ENCODE measurements around the gene ANKRD37. TPM values are rescaled to one million over a fixed set of nuclear protein-coding genes. Genes with fewer than 3 reads are reported as not detected.

ANKRD37 gene
- total RNA-seq, result 4.2 and 5.3 TPM in 2 replicates
- long read RNA-seq, partial matches to known transcripts, result 0 of 10 reads
- long read RNA-seq, other reads (novel, unspliced or antisense), result 8 of 10 reads

DNA sequence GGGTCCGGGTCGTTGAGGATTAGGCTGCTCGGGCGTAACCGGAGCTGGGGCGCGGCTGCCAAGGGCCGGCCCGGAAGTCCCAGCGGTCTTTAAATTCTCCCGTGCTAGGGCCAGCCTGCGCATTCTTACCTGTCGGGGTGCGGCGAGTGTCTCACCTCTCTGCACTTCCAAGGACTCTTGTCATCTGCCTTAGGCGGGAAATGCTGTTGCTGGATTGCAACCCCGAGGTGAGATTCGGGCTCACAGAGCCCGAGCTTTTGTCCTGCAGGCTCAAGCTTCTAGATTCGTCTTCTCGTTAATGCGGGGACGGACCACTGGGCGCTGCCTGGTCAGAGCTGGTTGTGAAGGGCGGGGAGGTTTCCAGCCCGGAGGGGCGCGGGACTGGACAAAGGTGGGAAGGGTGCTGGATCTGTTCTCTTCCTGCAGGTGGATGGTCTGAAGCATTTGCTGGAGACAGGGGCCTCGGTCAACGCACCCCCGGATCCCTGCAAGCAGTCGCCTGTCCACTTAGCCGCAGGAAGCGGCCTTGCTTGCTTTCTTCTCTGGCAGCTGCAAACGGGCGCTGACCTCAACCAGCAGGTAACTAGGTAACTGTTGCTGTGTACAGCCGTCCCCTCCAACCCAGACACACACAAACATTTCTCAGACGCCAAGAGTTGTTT, at the start of gene ANKRD37:
Gene ANKRD37 (plus strand): TSS at position 118 of the 662 bp plus-strand sequence. CDS start 83 bp downstream, at position 201.
- Mint-ChIP-seq H3K4me1 (ENCODE audit: unreplicated experiment) (peaks cover 23% of the 10 kb centered on the region), H3K36me3 (ENCODE audit: unreplicated experiment) (peaks cover 19% of the 10 kb centered on the region), H3K4me3 (ENCODE audit: unreplicated experiment) (peak within 1 kb of the TSS; percentile 83), H3K27ac (ENCODE audit: unreplicated experiment) (peak within 1 kb of the TSS; percentile 94), H3K9me3 (ENCODE audit: unreplicated experiment) (no peaks in the 10 kb centered on the region), H3K27me3 (ENCODE audit: unreplicated experiment) (no peaks in the 10 kb centered on the region)
- DNase-seq (ENCODE audit: extremely low spot score, unreplicated experiment), result no peak
- TF ChIP-seq, protein P1, sequence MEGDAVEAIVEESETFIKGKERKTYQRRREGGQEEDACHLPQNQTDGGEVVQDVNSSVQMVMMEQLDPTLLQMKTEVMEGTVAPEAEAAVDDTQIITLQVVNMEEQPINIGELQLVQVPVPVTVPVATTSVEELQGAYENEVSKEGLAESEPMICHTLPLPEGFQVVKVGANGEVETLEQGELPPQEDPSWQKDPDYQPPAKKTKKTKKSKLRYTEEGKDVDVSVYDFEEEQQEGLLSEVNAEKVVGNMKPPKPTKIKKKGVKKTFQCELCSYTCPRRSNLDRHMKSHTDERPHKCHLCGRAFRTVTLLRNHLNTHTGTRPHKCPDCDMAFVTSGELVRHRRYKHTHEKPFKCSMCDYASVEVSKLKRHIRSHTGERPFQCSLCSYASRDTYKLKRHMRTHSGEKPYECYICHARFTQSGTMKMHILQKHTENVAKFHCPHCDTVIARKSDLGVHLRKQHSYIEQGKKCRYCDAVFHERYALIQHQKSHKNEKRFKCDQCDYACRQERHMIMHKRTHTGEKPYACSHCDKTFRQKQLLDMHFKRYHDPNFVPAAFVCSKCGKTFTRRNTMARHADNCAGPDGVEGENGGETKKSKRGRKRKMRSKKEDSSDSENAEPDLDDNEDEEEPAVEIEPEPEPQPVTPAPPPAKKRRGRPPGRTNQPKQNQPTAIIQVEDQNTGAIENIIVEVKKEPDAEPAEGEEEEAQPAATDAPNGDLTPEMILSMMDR (IDR thresholded peaks at IDR 0.05), result no peak

DNA sequence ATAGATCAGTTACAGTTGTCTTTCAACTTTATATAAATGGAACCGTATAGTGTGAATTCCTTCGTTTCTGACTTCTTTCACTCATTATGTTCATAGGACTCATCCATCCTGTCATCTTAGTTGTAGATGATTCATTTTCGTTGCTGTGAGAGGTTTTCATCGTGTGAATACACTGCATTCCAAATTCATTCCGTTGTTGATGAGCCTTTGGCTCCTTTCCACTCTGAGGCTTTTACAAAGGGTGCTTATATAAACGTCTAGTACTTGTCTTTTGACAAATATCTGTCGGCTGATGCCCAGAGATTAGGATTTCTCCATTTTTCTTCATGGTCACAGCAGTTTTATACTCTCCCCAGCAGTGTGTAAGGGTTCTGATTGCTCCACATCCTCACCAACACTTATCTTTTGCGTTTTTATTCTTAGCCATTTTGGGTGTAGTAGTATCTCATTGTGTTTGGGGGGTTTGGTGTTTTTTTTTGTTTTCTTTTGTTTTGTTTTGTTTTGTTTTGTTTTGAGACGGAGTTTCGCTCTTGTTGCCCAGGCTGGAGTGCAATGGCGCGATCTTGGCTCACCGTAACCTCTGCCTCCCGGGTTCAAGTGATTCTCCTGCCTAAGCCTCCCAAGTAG, 49.6 kb upstream of the ANKRD37 start:
- H3K4me3 Mint-ChIP-seq (ENCODE audit: unreplicated experiment), result no peak overlapping the region
- H3K27ac Mint-ChIP-seq (ENCODE audit: unreplicated experiment), result peak overlapping the region; percentile 87
- peaks cover 48% of the 10 kb centered on the region for H3K4me1 Mint-ChIP-seq (ENCODE audit: unreplicated experiment)
- TF ChIP-seq, protein P1 (IDR thresholded peaks at IDR 0.05), result no peak
- H3K27me3 Mint-ChIP-seq (ENCODE audit: unreplicated experiment), result no peaks in the 10 kb centered on the region
- no peaks in the 10 kb centered on the region for H3K9me3 Mint-ChIP-seq (ENCODE audit: unreplicated experiment)
- DNase-seq (ENCODE audit: extremely low spot score, unreplicated experiment), result no peak
- H3K36me3 Mint-ChIP-seq (ENCODE audit: unreplicated experiment), result peaks cover 63% of the 10 kb centered on the region

DNA sequence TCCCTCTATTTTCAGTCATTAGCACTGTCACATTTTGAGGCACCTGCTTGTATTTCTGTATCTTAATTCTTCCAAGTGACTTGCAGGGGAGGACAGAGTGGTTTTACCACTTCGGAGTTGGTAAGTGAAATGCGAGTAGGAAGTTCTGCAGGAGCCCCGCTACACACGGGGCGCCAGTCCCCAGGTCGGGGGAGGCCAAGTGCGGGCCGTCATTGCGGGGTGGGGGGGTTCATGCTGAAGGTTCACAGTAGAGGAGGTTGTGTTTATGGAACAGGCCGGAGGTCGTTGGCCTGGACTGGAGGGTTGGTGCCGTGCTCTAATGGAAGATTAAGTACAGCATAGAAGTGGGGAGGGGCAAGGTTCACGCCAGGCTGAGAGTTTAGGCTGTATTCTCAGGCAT, 45.0 kb upstream of the ANKRD37 start:
- no peaks in the 10 kb centered on the region for H3K9me3 Mint-ChIP-seq (ENCODE audit: unreplicated experiment)
- H3K27ac Mint-ChIP-seq (ENCODE audit: unreplicated experiment), result peak overlapping the region; percentile 6
- H3K36me3 Mint-ChIP-seq (ENCODE audit: unreplicated experiment), result peaks cover 75% of the 10 kb centered on the region
- no peaks in the 10 kb centered on the region for H3K27me3 Mint-ChIP-seq (ENCODE audit: unreplicated experiment)
- H3K4me1 Mint-ChIP-seq (ENCODE audit: unreplicated experiment), result peaks cover 28% of the 10 kb centered on the region
- TF ChIP-seq, protein P1 (IDR thresholded peaks at IDR 0.05), result no peak
- no peak for DNase-seq (ENCODE audit: extremely low spot score, unreplicated experiment)
- no peak overlapping the region for H3K4me3 Mint-ChIP-seq (ENCODE audit: unreplicated experiment)

DNA sequence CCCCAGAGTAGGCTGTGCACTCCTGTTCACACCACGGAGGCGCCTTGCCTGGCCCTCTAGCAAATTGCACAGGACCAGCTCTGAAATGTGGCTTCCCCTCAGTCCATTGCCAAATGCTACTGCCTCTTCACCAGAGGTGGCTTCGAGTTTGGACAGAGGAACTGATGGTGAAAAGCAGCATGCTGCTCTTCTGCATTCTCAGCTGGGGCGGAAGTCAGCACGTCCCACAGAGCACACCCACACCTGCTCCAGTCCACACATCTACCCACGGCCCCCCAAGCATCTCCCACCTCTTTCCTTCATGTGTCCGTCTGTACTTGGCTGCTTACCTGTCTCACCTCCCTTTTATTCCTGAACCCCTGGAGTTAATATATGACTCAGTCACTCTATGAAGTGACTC, 44.4 kb upstream of the ANKRD37 start:
- Mint-ChIP-seq H3K9me3 (ENCODE audit: unreplicated experiment) (no peaks in the 10 kb centered on the region), H3K36me3 (ENCODE audit: unreplicated experiment) (peaks cover 70% of the 10 kb centered on the region), H3K27ac (ENCODE audit: unreplicated experiment) (no peak overlapping the region), H3K4me1 (ENCODE audit: unreplicated experiment) (peaks cover 28% of the 10 kb centered on the region), H3K4me3 (ENCODE audit: unreplicated experiment) (no peak overlapping the region), H3K27me3 (ENCODE audit: unreplicated experiment) (no peaks in the 10 kb centered on the region)
- TF ChIP-seq, protein P1 (IDR thresholded peaks at IDR 0.05), result no peak
- no peak for DNase-seq (ENCODE audit: extremely low spot score, unreplicated experiment)

DNA sequence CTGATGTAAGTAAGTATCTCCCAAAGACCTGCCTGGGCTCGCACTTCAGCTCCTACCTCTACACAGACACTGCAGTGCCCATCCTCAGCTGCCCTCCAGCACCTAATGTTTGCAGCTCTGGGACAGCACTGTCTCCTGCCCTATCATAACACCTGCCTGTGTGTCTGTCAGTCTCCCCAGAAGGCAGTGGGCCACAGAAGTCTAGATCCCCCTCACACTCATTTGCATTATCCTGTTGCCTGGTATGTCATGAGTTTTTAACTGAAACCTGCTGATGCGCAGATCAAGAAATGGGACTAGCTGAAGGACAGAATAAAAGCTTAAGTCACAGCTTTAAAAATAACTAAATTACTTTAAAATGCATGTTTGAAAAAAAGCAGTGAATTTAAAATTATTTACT, 43.9 kb upstream of the ANKRD37 start:
- Mint-ChIP-seq H3K36me3 (ENCODE audit: unreplicated experiment) (peaks cover 68% of the 10 kb centered on the region), H3K4me1 (ENCODE audit: unreplicated experiment) (peaks cover 30% of the 10 kb centered on the region), H3K9me3 (ENCODE audit: unreplicated experiment) (no peaks in the 10 kb centered on the region), H3K27ac (ENCODE audit: unreplicated experiment) (peak overlapping the region; percentile 12), H3K27me3 (ENCODE audit: unreplicated experiment) (no peaks in the 10 kb centered on the region), H3K4me3 (ENCODE audit: unreplicated experiment) (no peak overlapping the region)
- TF ChIP-seq, protein P1 (IDR thresholded peaks at IDR 0.05), result no peak
- DNase-seq (ENCODE audit: extremely low spot score, unreplicated experiment), result no peak
